Right kidney (tissue), 1 donor: ENCODE results near the gene SESN1.
"Not testable (repeated sequence)": the region's sequence is repeated elsewhere in the genome, so short reads cannot be mapped to it uniquely, and the experiment has no call there.

Experiments used
- DNase-seq: peaks from one replicate; pipeline ENCODE4 v3.0.0-alpha.2; 2016

SESN1 gene

DNA sequence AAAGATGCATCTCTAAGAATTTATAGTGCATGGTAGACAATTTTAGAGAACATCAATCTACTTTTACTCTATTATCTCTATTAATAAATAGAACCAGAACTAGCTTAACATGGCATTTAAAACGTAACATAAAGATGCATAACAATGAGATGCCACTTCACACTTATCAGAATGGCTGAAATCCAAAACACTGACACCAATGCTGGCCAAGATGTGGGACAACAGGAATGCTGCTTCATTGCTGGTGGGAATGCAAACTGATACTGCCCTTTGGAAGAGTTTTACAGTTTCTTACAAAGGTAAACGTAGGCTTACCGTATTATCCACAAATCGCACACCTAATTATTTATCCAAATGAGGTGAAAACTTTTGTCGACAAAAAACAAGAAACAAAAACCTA, 95.2 kb downstream of the SESN1 start:
- no peak for DNase-seq

DNA sequence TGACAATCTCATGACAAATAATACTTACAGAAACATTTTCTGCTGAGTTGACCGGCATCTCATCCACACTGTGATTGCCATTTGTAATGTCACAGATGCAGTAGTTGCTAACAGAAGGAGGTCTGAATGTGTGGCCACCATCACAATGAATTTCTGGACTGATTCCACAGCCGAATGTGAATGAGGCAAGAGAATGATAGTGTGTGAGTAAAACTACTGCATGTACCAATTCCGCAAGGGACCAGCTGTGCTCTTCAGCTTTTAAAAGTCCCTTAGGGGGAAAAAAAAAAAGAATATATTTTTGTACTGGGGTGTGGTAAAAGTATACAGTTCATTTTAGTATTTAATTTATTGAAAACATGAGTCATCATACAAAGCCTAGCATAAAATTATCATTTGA, 96.2 kb downstream of the SESN1 start:
- DNase-seq, result no peak

DNA sequence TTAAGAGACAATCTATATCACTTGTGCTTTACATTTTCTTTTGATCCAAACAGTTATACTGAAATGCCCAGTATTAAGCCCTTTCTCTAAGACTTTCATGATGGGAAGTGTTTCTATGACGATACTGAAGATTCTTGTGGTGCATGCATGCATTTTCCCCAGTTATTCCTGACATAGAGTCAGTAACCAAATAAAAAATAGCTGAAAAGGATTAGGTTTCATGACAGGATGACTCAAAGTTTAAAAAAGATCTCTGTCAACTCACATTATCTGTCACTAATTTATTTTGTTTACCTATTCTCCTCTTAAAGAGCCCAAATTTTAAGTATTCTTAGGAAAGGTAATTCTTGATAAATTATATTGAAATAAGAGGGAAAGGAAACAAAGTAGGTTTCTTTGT, 98.4 kb downstream of the SESN1 start:
- DNase-seq, result no peak

DNA sequence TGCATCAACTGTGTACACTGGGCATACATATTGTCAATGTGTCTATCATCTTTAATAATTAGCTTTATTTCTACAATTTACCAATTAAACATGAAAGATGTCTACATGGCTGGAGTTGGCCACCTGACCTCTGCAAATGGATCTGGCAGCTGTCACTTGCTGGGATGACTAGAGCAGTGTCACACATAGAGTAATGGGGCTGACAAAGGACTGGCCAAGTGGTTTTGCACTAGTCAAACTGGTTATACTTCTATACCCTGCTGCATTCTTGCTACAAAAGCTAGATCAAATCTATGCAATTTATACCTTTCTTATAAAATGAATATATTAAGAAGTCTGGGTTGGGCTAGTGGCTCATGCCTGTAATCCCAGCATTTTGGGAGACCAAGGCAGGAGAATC, 99.3 kb downstream of the SESN1 start:
- no peak for DNase-seq

DNA sequence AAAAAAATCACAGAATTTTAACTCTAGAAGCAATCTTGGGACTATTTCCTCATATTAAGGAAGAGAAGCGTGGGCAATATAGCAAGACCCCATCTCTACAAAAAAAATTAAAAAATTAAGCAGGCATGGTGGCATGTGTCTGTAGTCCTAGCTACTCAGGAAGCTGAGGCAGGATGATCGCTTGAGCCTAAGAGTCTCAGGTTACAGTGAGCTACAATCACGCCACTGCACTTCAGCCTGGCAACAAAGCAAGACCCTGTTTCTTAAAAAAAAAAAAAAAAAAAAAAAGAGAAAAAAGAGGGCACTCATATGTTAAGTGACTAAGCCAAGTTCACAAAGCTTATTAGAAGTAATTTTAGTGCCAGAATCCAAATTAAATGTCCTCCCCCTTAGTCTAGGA, 100.8 kb downstream of the SESN1 start:
- no peak for DNase-seq

DNA sequence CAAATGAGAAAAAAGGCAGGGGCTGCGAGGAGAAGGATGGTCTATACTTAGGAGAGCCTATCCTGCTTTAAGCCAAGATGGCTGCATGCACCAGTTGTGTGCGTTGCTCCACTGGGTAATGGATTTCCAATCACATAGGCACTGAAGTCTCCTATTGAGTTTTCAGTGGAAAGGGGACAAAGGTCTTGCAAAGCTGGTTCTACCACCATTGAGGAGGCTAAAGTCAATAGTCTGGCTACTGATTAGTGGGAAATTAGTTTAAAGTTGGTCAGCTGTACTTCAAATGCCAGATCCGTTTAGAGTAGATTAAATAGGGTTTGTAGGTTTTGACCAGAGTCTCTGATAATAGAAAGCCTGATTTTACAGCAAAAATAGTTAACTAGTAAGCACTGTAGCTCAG, 104.9 kb downstream of the SESN1 start:
- DNase-seq, result no peak

DNA sequence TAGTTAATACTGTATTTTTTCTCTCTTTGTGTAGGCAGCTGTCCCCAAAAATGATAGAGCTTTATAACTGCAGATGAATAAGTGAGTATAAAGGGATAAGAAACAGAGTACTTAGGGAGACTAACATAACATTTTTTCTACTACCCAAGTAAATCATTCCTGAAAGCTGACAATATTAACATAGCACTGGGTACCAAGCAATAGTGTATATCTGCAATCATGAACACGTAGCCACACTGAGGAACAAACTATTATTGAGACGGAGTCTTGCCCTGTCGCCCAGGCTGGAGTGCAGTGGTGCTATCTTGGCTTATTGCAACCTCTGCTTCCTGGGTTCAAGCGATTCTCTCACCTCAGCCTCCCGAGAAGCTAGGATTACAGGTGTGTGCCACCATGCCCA, 105.9 kb downstream of the SESN1 start:
- no peak for DNase-seq

DNA sequence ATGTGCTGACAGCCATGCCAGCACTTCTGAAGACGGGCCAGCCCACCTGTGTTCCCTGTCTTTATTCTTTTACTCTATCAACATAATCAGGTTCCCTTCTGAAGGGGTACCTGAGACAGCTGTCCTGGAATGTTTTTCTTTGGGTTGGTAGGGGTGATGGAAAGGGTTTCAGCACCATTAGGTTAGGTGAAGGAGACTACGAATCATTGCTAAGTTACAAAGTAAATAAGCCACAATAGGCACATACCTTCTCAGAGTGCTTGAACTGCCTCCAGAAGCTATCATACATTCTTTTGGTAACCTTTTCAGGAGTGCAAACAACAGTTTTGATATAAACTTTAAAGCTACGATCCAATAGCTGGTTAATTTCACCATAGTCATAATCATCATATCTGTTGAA, 106.3 kb downstream of the SESN1 start:
- no peak for DNase-seq

DNA sequence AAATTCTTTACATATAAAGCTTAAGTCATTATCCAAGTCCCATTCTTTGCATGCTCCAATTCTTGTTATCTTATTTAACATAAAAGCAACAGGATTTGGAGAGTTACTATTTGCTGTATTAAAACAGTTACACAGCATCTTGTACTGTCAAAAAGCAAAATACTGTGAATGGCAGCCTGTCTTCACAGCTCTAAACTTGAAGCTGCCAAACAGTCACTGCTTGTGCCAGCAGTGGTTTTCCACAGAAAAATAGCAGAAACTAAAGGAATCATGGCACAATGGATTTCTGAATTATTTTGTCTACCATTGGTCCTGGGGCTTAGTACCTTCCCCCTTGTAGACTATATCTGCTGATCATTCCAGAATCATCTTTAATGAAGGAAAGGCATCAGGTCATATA, 107.5 kb downstream of the SESN1 start:
- no peak for DNase-seq

DNA sequence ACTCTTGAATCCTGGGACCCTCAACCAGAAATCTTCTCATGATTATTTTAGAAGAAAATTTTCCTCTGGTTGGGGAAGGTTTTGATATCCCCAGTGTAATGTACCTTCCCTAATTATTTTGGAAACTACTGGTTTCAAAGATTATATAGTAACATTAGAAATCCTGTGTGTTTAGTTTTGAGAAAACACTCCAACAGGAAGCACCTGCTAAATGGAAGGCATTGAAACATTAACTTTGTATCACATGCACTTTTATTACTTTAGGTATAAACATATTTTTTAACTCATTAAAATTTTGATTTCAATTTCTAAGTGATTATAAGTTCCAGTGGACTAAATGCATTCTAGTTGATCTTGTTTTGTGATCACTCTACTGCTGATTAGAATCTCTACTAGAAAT, 109.3 kb downstream of the SESN1 start:
- no peak for DNase-seq

DNA sequence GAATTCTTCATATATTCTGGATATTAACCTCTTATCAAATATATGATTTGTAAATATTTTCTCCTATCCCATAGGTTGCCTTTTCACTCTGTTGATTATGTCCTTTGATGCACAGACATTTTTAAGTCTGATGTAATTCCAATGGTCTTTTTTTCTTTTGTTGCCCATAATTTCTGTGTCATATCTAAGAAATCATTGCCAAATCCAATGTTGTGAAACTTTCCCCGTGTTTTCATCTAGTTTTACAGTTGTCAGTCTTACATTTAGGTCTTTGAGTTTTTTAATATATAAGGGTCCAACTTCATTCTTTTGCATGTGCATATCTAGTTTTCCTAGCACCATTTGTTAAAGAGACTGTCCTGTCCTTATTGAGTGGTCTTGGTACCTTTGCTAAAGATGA, 111.5 kb downstream of the SESN1 start:
- no peak for DNase-seq

DNA sequence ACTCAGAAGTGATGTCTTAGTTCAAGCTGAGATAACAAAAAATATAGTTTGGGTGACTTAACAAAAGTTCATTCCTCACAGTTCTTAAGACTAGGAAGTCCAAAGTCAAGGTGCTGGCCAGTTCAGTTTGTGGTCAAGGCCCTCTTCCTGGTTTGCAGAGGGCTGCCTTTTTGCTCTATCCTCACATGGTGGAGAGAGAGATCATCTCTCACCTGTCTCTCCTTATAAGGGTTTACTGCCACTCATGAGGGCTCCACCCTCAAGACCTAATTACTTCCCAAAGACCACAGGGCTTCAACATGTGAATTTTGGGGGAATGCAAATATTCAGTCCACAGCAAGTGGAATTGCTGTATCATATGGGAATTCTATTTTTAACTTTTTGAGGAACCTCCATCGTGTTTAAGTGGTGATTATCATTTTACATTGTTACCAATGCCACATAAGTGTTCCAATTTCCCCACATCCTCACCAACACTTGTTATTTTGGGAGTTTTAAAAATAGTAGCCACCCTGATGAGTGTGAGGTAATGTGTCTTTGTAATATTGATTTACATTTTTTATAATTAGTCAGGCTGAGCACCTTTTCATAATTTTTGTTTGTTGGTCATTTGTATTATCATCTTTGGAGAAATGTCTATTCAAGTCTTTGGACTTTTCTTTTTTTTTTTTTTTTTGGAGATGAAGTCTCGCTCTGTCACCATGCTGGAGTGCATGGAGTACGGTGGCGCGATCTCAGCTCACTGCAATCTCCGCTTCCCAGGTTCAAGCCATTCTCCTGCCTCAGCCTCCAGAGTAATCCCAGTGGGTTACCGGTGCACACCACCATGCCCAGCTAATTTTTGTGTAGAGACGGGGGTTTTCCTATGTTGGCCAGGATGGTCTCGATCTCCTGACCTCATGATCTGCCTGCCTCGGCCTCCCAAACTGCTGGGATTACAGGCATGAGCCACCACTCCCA, 112.2 kb downstream of the SESN1 start:
- no peak for DNase-seq

DNA sequence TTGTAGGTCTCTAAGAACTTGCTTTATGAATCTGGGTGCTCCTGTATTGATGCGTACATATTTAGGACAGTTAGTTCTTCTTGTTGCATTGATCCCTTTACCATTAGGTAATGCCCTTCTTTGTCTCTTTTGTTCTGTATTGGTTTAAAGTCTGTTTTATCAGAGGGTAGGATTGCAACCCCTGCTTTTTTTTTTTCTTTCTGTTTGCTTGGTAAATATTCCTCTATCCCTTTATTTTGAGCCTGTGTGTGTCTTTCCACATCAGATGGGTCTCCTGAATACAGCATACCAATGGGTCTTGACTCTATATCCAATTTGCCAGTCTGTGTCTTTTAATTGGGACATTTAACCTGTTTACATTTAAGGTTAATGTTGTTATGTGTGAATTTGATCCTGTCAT, 116.0 kb downstream of the SESN1 start:
- DNase-seq, result not testable (repeated sequence)

DNA sequence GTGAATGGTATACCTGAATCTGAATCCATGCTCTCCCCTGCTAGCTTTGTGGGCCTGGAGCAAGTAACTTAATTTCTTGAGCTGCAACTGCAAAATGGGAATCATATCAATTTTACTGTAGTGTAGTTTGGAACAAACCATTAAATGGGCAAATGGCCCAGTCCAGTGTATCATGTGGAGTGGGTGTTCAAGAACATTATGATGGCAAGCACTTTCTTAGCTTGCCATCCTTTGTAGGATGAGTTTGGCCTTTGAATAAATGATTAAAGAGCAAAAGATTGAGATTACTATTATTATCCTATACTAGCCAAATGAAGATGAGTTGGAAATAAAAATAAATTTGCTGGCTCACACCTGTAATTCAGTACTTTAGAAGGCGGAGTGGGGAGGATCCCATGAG, 120.4 kb downstream of the SESN1 start:
- DNase-seq, result no peak

DNA sequence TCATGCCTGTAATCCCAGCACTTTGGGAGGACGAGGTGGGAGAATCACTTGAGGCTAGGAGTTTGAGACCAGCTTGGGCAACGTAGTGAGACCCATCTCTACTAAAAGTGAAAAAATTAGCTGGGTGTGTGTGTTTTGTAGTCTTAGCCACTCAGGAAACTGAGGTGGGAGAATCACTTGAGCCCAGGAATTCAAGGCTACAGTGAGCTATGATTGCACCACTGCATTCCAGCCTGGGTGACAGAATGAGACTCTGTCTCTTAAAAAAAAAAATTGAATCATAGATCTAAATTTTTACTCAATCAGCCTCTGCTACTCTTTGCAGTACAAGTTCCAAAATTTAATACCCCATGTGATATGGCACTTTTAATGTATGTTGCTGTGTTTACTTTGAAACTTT, 124.9 kb downstream of the SESN1 start:
- no peak for DNase-seq

DNA sequence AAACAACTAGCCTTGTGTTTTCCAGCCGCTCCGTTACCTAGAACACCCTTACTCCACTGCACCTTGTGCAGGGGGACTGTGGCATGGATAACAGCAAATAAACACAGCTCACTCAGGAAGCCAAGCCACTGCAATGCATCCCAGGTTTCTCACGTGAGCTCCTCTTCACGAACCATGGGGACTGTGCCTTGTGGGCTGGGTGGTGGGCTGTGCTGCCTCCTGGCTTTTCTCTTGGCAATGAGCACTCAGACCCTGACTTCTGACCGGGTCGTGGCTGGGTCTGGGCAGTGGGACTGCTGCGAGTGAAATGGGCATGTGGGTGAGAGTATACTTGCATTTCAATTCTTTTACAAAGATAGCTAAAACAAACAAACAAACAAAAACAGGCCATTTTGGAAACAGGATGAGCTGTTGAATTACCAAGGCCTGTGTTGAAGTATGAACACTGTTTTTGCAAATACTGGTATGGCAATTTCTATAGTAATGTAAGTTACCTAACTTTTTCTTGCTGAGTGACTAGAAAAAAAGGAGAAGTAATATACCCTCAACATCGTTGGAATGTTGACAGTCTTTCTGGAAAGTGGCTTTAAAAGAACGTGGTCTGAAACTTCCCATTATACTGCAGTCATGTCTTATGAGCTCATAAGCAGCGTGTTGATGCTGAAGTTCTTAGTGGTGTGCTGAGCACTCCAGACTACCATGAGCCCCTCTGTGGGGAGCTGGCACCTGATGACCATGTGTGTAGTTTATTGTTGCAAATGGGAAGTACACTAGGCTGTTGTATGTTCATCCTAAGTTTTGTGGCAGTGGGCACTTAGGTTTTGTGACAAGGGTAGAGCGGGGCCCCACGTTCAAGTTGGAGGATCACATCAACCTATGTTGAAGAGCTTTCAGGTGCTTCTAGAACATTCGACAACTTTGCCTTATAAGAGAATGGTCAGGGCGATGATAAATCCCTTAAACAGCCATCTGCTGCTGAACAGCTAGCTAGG, 126.0 kb downstream of the SESN1 start:
- no peak for DNase-seq

DNA sequence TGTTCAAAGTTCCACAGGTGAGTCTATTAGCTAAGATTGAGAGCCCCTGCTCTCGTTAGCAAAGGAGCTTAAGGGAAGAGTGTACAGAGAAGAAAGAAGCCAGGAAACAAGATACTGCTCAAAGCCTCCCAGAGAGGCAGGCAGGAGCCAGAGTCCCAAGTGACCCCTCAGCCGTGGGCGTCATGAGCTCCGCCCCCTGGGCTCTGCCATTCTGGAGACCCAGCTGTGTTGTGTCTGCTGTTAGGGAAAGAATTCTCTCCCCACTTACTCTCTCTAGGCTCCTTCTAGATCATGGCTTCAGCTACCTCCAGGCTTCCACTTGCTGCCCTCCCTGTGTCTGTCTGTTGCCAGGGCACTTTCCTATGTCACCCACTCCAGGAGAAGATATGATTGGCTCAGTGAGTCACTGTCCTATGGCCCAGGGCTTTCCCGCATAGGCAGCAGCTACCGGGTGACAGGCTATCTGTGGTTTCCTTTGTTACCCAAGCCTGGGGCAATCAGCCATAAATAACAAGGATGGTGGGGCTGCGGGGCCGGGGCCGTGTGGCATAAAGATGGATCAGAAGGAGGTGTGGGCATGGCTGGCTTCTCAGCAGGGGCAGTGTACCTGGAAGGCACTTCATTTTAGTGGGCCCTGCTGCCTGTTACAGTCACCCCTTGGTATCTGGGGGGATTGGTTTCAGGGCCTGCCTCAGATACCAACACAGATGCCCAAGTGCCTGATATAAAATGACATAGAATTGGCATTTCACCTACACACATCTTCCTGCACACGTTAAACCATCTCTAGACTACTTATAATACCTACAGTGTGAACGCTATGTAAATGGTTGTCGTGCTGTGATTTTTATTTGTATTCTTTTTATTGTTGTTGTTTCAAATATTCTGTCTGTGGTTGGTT, 127.5 kb downstream of the SESN1 start:
- peak; percentile 44 for DNase-seq

DNA sequence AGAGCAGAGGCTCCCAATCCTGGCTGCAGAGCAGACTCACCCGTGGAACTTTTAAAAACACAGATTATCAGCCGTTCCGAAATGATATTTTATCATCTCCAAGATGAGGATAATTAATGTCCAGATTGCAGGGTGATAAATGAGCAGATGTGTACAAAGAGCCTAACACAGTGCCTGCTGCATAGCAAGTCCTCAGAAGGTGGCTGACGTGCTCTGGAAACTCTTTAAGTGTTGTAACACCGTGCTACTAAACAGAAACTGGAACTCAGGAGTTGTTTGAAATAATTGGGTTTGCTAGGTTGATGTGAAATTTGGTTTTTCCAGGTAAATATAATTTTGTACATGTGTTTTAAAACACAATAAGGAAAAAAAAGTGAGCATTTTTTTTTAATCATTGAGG, 128.4 kb downstream of the SESN1 start:
- no peak for DNase-seq

DNA sequence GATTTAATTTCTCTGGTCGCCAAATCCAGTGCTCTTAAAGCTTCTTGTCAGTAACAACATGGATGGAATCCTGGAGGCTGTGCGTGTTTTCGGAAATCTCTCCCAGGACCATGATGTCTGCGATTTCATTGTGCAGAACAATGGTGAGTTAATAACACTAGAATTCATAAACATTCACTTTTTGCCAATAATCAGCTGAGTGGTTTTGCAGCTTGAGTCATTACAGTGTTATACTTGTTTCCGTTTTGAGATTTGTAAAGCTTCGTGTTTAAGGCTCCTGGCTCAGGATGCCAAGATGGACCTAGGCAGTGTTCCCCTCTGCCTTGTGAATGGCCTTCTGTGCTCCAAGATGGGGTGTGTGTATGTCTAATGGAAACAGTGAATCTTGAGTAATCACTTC, 132.7 kb downstream of the SESN1 start:
- no peak for DNase-seq

DNA sequence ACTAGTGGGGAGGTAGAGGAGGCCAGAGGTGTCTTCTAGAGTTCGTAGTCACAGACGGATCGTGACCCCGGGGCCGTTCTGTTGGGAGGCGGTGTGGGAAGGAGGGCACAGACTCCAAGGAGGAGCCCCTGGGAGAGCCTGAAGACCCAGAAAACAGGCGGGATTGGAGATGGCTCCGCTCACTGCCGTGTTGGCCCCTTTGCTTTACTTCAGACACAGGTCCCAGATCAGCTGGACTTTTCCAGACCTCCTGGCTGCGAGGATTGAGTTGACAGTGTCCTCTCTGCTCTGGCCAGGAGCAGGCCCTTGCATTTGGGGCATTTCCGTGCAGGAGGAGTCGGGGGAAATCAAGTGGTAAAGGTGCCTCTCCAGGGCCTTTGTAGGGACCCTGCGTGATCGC, 133.6 kb downstream of the SESN1 start:
- DNase-seq, result no peak

DNA sequence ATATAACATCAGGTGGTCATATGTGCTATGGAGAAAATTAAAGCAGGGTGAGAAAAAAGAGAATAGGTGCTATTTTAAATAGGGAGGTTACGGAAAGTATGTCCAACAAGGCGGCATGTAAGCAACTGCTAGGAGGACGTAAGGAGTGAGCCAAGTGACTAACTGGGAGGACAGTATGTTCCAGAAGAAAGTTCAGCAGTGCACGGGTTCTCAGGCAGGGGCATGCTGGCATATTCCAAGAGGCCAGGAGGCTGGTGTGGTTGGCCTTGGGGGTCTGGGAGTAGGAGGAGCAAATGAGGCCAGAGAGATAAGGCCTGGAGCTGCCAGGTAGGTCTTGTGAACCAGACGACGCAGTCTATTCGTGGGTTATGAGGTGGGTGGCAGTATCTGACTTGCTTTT, 134.0 kb downstream of the SESN1 start:
- no peak for DNase-seq

DNA sequence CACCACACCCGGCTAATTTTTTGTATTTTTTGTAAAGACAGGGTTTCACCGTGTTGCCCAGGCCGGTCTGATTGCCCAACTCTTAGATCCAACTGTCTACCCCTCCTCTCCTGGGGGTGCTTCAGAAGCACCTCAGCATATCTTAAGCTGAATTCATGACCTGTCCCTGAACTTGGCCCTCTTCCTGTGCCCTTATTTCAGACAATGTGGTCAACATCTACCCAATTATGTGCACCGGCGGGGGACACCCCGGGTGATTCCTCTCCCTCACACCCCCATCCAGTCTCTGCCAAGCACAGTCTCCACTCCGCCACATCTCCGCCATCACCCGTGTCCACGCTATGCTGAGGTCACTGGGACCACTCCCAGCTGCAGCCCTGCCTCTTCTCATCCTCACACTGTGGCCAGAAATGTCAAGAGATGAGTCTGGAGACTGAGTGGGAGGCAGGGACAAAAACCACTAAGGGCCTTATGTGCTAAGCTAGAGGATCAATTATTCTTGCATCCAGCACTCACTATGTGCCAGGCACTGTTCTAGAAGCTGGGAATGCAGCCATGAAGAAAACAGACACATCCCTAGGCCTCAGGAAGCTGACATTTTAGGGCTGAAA, 134.6 kb downstream of the SESN1 start:
- DNase-seq, result no peak
